DOHH2 (cell line): Measurements from ENCODE around the gene CLN5.

Experiments
- H3F3A ChIP-seq: fragments of 200-600 bp; sonication (generic), shearing (Covaris generic); 2 replicates; pipeline ENCODE4 v1.6.0; 2016; ENCODE audit warnings: antibody characterized with exemption, mild to moderate bottlenecking; ENCODE audit not compliant: control insufficient read depth, insufficient read depth
- H3K27ac ChIP-seq: fragments of 200-600 bp; sonication (generic); 2 replicates; pipeline ENCODE4 v1.5.1; 2014; ENCODE audit warnings: low read depth, mild to moderate bottlenecking, low read length, moderate library complexity
- H3K27me3 ChIP-seq: fragments of 200-600 bp; sonication (generic); 2 replicates; pipeline ENCODE4 v1.6.1; 2014; ENCODE audit warnings: mild to moderate bottlenecking, low read length, mixed read lengths; ENCODE audit not compliant: control insufficient read depth
- H3K36me3 ChIP-seq: fragments of 200-600 bp; sonication (generic); 2 replicates; pipeline ENCODE4 v1.6.1; 2014; ENCODE audit warnings: mild to moderate bottlenecking, low read length, moderate library complexity, mixed read lengths; ENCODE audit not compliant: control insufficient read depth
- H3K4me1 ChIP-seq: fragments of 200-600 bp; sonication (generic); 2 replicates; pipeline ENCODE4 v1.6.1; 2014; ENCODE audit warnings: mild to moderate bottlenecking, low read length, mixed read lengths; ENCODE audit not compliant: control insufficient read depth
- H3K4me2 ChIP-seq: fragments of 200-600 bp; sonication (generic); 2 replicates; pipeline ENCODE4 v1.6.0; 2014; ENCODE audit warnings: mild to moderate bottlenecking, low read length, moderate library complexity
- H3K4me3 ChIP-seq: fragments of 200-600 bp; sonication (generic); 2 replicates; pipeline ENCODE4 v1.5.1; 2014; ENCODE audit warnings: mild to moderate bottlenecking, low read length, mixed read lengths
- H3K79me2 ChIP-seq: fragments of 200-600 bp; sonication (generic); 2 replicates; pipeline ENCODE4 v1.6.1; 2014; ENCODE audit warnings: mild to moderate bottlenecking, low read length, mixed read lengths; ENCODE audit not compliant: control insufficient read depth
- H3K9me2 ChIP-seq: fragments of 200-600 bp; sonication (generic); replicated peaks from 2 replicates; pipeline ENCODE4 v1.6.1; 2014; ENCODE audit warnings: mild to moderate bottlenecking, low read length, mixed read lengths; ENCODE audit not compliant: control insufficient read depth
- H3K9me3 ChIP-seq: fragments of 200-600 bp; sonication (generic); 2 replicates; pipeline ENCODE4 v1.6.1; 2014; ENCODE audit warnings: antibody characterized with exemption, low read length, mixed read lengths; ENCODE audit not compliant: control insufficient read depth, insufficient read depth
- H4K20me1 ChIP-seq: fragments of 200-600 bp; sonication (generic); 2 replicates; pipeline ENCODE4 v1.6.0; 2014; ENCODE audit warnings: low read depth, mild to moderate bottlenecking, antibody characterized with exemption, low read length, moderate library complexity; ENCODE audit not compliant: control insufficient read depth, insufficient read depth
- CTCF ChIP-seq: fragments of 200-600 bp; sonication (generic); IDR thresholded peaks from one replicate; pipeline ENCODE4 v1.5.1; 2014; ENCODE audit warnings: antibody characterized with exemption, mild to moderate bottlenecking, low read depth, low read length; ENCODE audit not compliant: poor library complexity, severe bottlenecking
- EZH2phosphoT487 ChIP-seq: fragments of 200-600 bp; sonication (generic); IDR thresholded peaks from 2 replicates; pipeline ENCODE4 v1.6.1; 2017; ENCODE audit warnings: borderline replicate concordance, mild to moderate bottlenecking, antibody characterized with exemption, low read length, moderate library complexity, mixed read lengths

CLN5 gene

GRCh38 chr13:77038907-77039480 lies 47.1 kb downstream of the CLN5 start:
- Histone ChIP-seq H3K27ac (no peak overlapping the region), H3K4me1 (no peaks in the 10 kb centered on the region), H3K36me3 (no peaks in the 10 kb centered on the region; the same call in 1 of the 2 replicates), H3K79me2 (no peaks in the 10 kb centered on the region), H3K9me3 (no peaks in the 10 kb centered on the region), H3K4me3 (no peak overlapping the region), H3K4me2 (no peak overlapping the region), H3K9me2 (no peaks in the 10 kb centered on the region), H3F3A (peaks cover 4% of the 10 kb centered on the region; the same call in 1 of the 2 replicates), H4K20me1 (no peaks in the 10 kb centered on the region), H3K27me3 (no peaks in the 10 kb centered on the region)
- TF ChIP-seq CTCF (no peak), EZH2phosphoT487 (no peak)

- Histone ChIP-seq H3K4me2 (no peak overlapping the region), H3K36me3 (peaks cover 6% of the 10 kb centered on the region), H4K20me1 (no peaks in the 10 kb centered on the region), H3K4me1 (no peaks in the 10 kb centered on the region), H3F3A (peaks cover 4% of the 10 kb centered on the region; the same call in 1 of the 2 replicates), H3K79me2 (no peaks in the 10 kb centered on the region), H3K9me3 (no peaks in the 10 kb centered on the region), H3K27ac (no peak overlapping the region), H3K4me3 (no peak overlapping the region), H3K27me3 (no peaks in the 10 kb centered on the region), H3K9me2 (no peaks in the 10 kb centered on the region)
- no peak for TF ChIP-seq EZH2phosphoT487
- no peak for TF ChIP-seq CTCF
Measured at GRCh38 chr13:77040076-77040475, 48.2 kb downstream of the CLN5 start.

- no peaks in the 10 kb centered on the region for H3K27me3 ChIP-seq
- no peaks in the 10 kb centered on the region for H3K9me2 ChIP-seq
- no peaks in the 10 kb centered on the region for H3K9me3 ChIP-seq
- H3F3A ChIP-seq, result peaks cover 4% of the 10 kb centered on the region; the same call in 1 of the 2 replicates
- H3K27ac ChIP-seq, result no peak overlapping the region
- TF ChIP-seq EZH2phosphoT487, result no peak
- no peak for TF ChIP-seq CTCF
- H3K36me3 ChIP-seq, result peaks cover 11% of the 10 kb centered on the region
- no peaks in the 10 kb centered on the region for H3K79me2 ChIP-seq
- H3K4me1 ChIP-seq, result no peaks in the 10 kb centered on the region
- H3K4me2 ChIP-seq, result no peak overlapping the region
- no peak overlapping the region for H3K4me3 ChIP-seq
- H4K20me1 ChIP-seq, result no peaks in the 10 kb centered on the region
Measured at GRCh38 chr13:77040835-77041234, 49.0 kb downstream of the CLN5 start.
